BE2C (cell line): Measurements from ENCODE around the gene CDSN.

Experiments used
- DNase-seq: peaks from one replicate; pipeline ENCODE4 v3.0.0-alpha.2; 2020
- H3K27me3 ChIP-seq: fragments of 250-450 bp; sonication (Bioruptor Pico); 2 replicates; pipeline ENCODE4 v1.5.1; 2020; ENCODE audit warnings: mild to moderate bottlenecking
- H3K36me3 ChIP-seq: fragments of 250-450 bp; sonication (Bioruptor Pico); 2 replicates; pipeline ENCODE4 v1.5.1; 2020; ENCODE audit warnings: mild to moderate bottlenecking
- H3K4me1 ChIP-seq: fragments of 250-450 bp; sonication (Bioruptor Pico); 2 replicates; pipeline ENCODE4 v1.5.1; 2020
- H3K4me3 ChIP-seq: 2 replicates; pipeline ENCODE4 v1.5.1; 2011; ENCODE audit warnings: low read depth, low read length
- H3K9me3 ChIP-seq: fragments of 250-450 bp; sonication (Bioruptor Pico); 2 replicates; pipeline ENCODE4 v1.5.1; 2020
- CTCF ChIP-seq: IDR thresholded peaks from 2 replicates; pipeline ENCODE4 v1.5.1; 2012; ENCODE audit warnings: mild to moderate bottlenecking, low read depth, low read length

The CDSN gene

GRCh38 chr6:31157513-31158139 is 37.4 kb upstream of the CDSN start, which contains the start of gene CCHCR1:
TSS of gene CCHCR1 (minus strand) at chr6:31157802. CDS start at chr6:31157600, 202 bp downstream.
- H3K4me1 ChIP-seq, result peaks cover 2% of the 10 kb centered on the region; the same call in 1 of the 2 replicates
- H3K4me3 ChIP-seq, result peak within 1 kb of the TSS; percentile 86
- no peak for TF ChIP-seq CTCF
- H3K36me3 ChIP-seq, result peaks cover 6% of the 10 kb centered on the region
- no peak for DNase-seq
- H3K27me3 ChIP-seq, result no peaks in the 10 kb centered on the region
- H3K9me3 ChIP-seq, result no peaks in the 10 kb centered on the region

- no peaks in the 10 kb centered on the region for H3K9me3 ChIP-seq
- H3K4me1 ChIP-seq, result peaks cover 2% of the 10 kb centered on the region; the same call in 1 of the 2 replicates
- no peak for TF ChIP-seq CTCF
- no peaks in the 10 kb centered on the region for H3K27me3 ChIP-seq
- H3K4me3 ChIP-seq, result no peak overlapping the region
- H3K36me3 ChIP-seq, result no peaks in the 10 kb centered on the region
- DNase-seq, result no peak
These were observed 36.4 kb upstream of the CDSN start for GRCh38 chr6:31156641-31157040.

- Histone ChIP-seq H3K36me3 (no peaks in the 10 kb centered on the region), H3K27me3 (no peaks in the 10 kb centered on the region), H3K4me3 (no peak overlapping the region), H3K4me1 (peaks cover 2% of the 10 kb centered on the region; the same call in 1 of the 2 replicates), H3K9me3 (no peaks in the 10 kb centered on the region)
- DNase-seq, result no peak
- no peak for TF ChIP-seq CTCF
These were observed 34.2 kb upstream of the CDSN start for GRCh38 chr6:31154436-31154835.

GRCh38 chr6:31152781-31153180 is 32.5 kb upstream of the CDSN start:
- no peak overlapping the region for H3K4me3 ChIP-seq
- no peaks in the 10 kb centered on the region for H3K9me3 ChIP-seq
- no peak for TF ChIP-seq CTCF
- no peaks in the 10 kb centered on the region for H3K36me3 ChIP-seq
- no peak for DNase-seq
- peaks cover 2% of the 10 kb centered on the region; the same call in 1 of the 2 replicates for H3K4me1 ChIP-seq
- no peaks in the 10 kb centered on the region for H3K27me3 ChIP-seq

GRCh38 chr6:31149827-31150447 is 29.7 kb upstream of the CDSN start:
- Histone ChIP-seq H3K9me3 (no peaks in the 10 kb centered on the region), H3K4me1 (no peaks in the 10 kb centered on the region), H3K27me3 (no peaks in the 10 kb centered on the region), H3K36me3 (no peaks in the 10 kb centered on the region), H3K4me3 (no peak overlapping the region)
- no peak for TF ChIP-seq CTCF
- DNase-seq, result no peak

GRCh38 chr6:31145386-31145785 is 25.1 kb upstream of the CDSN start:
- Histone ChIP-seq H3K9me3 (no peaks in the 10 kb centered on the region), H3K4me1 (no peaks in the 10 kb centered on the region), H3K4me3 (no peak overlapping the region), H3K27me3 (no peaks in the 10 kb centered on the region), H3K36me3 (no peaks in the 10 kb centered on the region)
- no peak for TF ChIP-seq CTCF
- DNase-seq, result no peak
